ENCODE results near the gene PIGV.
"Not testable (repeated sequence)": the region's sequence is repeated elsewhere in the genome, so short reads cannot be mapped to it uniquely, and the experiment has no call there.

Gene PIGV

DNA sequence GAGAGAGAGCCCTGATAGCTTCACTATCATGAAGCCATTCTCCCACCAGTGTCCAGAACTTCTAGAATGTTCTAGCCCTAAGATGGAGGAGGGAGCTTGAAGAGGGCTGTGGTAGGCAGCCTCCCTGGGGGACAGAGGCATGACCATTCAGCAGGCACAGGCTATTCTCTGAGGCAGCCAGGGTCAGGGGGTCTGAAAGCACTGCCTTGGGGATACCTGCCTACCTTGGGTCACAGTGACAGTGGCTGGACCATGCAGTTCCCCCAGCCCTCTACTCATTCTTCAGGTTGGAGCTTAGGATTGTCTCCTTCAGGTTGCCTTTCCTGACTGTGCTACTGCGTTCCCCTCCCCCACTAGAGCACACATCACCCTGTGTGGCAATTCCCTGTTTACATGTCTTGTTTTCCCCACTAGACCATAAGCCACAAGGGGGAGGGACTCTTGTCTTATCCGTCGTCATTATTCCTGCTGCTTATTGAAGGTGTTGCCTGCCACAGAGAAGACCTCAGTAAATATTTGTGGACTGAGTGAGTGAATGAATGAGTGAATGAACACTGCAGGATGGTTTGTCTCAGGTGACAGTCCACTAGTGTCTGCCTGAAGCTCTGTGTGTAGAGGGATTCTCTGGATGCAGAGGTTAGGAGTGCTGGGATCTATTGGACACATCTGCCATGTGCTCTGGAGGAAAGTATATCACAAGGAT, 43.9 kb downstream of the PIGV start:
- H3K4me3 ChIP-seq (ENCODE audit: low read depth, low read length) = no peak overlapping the region
- no peak for DNase-seq (ENCODE audit: low read depth)
- TF ChIP-seq, protein P1, sequence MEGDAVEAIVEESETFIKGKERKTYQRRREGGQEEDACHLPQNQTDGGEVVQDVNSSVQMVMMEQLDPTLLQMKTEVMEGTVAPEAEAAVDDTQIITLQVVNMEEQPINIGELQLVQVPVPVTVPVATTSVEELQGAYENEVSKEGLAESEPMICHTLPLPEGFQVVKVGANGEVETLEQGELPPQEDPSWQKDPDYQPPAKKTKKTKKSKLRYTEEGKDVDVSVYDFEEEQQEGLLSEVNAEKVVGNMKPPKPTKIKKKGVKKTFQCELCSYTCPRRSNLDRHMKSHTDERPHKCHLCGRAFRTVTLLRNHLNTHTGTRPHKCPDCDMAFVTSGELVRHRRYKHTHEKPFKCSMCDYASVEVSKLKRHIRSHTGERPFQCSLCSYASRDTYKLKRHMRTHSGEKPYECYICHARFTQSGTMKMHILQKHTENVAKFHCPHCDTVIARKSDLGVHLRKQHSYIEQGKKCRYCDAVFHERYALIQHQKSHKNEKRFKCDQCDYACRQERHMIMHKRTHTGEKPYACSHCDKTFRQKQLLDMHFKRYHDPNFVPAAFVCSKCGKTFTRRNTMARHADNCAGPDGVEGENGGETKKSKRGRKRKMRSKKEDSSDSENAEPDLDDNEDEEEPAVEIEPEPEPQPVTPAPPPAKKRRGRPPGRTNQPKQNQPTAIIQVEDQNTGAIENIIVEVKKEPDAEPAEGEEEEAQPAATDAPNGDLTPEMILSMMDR (IDR thresholded peaks at IDR 0.05; ENCODE audit: control insufficient read depth, extremely low read depth, insufficient read depth) = no peak

DNA sequence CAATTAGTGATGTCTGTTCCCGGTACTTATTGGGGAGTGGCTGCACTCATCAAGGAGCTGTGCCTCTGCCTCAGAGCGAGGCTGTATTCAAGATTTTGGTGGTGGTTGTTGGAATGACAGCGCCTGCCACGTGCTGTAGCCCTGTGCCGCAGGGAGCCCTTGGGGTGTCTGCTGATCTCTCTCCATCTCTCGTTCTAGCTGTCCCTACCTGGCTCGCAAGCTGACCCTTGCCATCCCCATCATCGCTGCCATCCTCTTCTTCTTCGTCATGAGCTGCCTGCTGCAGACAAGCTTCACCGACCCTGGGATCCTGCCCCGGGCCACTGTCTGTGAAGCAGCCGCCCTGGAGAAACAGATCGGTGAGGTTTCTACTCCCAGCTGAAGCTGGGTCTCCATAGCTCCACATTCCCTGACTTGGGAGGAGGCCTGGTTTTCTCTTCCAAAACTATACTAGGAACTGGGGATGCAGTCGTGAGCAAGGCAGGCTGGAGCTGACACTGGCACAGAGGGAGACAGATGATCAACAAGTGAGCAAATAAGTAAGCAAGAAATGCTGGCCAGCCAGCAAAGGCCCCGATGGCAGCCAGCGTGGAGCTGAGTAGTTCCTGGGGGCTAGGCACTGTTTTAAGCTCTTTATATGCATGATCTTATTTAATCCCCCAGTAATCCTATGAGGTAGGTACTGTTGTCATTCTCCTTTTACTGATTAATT, 44.7 kb downstream of the PIGV start:
- TF ChIP-seq, protein P1 (IDR thresholded peaks at IDR 0.05; ENCODE audit: control insufficient read depth, extremely low read depth, insufficient read depth) = no peak

DNA sequence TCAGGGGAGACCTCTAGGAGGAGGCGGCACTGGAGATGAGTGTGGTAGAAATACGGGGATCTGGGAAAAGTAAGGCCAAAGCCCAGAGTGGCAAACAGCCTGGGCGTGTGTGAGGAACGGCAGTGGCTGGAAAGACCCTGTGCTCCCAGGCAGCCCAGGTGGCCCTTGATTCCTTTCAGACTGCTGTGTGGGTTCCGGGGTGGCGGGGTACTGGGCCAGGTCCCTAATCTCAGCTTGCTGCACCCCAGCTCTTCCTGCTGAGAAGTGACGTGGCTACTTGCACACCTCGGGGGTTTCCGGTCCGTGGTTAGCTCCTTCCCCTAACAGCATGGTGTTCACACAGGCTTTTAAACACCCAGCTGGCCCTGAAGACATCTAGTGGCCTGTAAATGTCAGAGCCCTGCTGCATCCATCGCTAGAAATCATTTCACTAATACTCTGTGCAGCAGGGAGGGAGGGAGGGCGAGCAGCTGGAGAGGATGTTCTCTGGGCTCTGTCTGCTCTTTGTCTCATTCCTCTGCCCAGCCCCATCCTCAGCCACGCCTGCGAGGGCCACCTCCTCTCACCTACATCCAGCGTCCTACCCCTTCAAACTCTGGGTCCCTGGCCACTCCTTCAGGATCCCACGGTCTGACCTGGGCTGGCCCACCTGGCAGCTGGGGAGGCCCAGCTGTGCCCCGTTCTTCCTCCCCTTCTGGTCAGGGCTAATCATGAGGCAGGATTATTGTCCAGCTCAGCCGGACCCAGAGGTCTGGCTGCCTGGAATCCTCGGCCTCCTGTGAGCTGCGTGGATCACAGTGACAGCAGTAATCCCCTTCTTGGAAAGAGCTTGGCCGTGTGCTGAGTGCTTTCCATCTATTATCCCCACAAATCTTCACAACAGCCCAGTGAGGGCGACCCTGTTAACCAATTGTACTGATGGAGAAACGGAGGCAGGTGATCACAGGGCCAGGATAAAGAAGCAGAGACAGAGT, 46.0 kb downstream of the PIGV start:
- DNase-seq (ENCODE audit: low read depth) = no peak
- no peak overlapping the region for H3K4me3 ChIP-seq (ENCODE audit: low read depth, low read length)
- TF ChIP-seq, protein P1 (IDR thresholded peaks at IDR 0.05; ENCODE audit: control insufficient read depth, extremely low read depth, insufficient read depth) = no peak

More for the DNA sequence above, 44.7 kb downstream of the PIGV start:
- no peak for DNase-seq (ENCODE audit: low read depth)
- H3K4me3 ChIP-seq (ENCODE audit: low read depth, low read length) = no peak overlapping the region

DNA sequence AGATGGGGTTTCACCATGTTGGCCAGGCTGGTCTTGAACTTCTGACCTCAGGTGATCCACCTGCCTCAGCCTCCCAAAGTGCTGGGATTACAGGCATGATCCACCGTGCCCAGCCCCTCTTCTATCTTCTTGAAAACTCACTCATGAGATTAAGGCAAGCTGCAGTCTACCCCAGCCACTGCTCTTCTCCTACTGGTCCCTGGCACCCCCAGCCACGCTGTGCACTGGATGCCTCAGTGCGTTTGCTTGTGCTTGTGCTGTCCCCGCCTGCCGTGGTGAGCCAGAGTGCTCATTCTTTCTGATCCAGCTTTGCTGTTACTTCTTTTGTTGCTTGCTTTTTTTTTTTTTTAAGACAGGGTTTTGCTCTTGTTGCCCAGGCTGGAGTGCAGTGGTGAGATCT, 49.9 kb downstream of the PIGV start:
- DNase-seq (ENCODE audit: low read depth); H3K4me3 ChIP-seq (ENCODE audit: low read depth, low read length): not testable (repeated sequence)

DNA sequence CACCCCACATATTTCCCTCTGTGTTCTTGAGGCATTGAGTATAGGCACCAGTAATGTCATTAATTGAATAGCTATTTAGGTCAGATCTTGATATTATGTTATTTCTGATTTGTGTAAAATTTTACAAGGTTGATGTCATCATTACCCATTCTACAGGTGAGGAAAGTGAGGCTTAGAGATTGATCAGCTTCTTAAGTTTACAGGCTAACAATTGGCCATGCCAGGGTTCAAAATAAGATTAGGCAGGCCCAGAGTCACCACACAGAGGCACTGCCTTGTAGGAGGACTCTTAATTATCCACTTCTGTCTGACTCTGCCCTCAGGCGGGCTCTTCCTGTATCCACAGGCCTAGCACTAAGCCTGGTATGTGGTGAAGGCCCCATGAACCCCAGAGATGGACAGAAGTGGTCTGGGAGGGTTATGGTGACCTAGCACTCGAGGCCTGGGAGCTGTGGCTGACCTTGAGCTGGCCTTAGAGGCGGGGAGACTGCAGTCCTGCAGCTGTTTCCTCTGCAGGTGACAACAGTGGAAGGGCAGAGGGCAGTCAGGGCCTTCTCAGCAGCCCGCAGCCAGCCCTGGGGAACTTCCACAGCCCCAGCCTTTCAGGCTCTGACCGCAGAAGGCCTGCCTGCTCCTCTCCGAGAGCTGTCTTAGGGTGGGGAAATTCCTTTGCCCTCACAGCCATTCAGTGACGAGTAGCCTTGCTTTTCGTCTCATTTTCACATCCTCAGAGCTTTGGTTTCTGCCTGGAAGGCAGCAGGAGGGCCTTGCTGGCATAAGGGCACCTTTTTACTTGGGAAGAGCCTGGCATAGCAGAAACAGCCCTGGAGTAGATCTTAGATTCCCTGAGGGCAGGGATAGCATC, 51.0 kb downstream of the PIGV start:
- TF ChIP-seq, protein P1 (IDR thresholded peaks at IDR 0.05; ENCODE audit: control insufficient read depth, extremely low read depth, insufficient read depth) = no peak
- no peak for DNase-seq (ENCODE audit: low read depth)
- no peak overlapping the region for H3K4me3 ChIP-seq (ENCODE audit: low read depth, low read length)

DNA sequence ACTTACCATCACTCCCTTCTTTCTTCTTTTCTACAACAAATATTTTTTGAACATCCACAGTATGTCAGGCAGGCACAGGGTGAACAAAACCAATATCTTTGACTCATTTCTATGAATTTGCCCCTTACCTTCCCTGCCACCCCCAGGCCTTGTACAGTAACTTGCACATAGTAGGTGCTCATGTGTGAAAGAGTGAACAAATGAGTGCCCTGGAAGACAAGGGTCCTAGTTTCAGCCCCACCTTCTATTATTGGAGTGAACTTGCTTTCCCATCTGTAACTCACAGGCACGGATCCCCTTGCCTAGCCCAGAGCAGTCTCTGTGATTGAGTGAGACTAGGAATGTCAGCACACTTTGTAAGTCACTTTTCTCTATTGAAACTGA, 51.6 kb downstream of the PIGV start:
- no peak for DNase-seq (ENCODE audit: low read depth)
- TF ChIP-seq, protein P1 (IDR thresholded peaks at IDR 0.05; ENCODE audit: control insufficient read depth, extremely low read depth, insufficient read depth) = no peak
- H3K4me3 ChIP-seq (ENCODE audit: low read depth, low read length) = no peak overlapping the region

Data from LNCaP clone FGC (cell line).